ENCODE data around the gene TMEM201. TPM values are rescaled to one million over a fixed set of nuclear protein-coding genes. Genes with fewer than 3 reads are reported as not detected.

Gene TMEM201
- polyA plus RNA-seq, 1 of the 3 experiments (the other 2 are of a cell fraction), result 8.2 TPM

DNA sequence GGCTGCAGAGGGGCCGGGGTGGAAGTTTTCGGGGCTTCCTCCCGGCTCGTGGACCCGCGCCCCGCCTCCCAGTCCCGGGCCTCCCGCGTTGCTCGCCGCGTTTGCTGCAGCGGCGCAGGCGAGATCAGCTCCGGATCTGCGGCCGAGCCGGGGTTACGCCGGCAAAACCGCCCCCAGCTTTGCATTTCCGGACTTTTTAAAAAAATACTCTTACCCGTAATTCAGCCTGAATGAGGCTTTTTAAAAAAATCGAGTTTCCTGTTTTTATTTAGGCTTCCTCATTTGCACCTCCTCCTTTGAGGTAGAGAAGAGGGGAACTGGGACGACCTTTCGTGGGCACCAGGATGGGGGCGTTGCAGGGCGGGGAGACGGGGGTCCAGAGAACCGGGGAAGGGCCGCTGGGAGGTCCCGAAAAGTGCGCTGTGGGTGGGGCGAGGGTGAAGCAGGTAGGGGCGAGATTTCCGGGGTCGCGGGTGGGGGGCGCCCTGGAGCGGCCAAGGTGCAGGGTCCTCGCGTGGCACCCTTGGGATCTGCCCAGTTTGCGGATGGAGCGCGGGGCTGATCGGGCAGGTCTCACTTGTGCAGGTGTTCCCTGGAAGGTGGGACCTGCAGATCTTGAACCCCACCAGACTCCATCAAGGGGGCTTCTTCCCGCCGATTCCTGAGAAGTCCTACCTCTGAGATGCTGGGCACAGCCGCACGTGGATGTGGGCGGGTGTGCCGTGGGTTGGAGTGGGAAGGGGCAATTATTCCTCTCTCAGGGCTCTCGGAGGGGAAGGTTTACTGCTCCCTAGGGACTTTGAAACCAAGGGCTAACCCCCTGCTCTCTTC lies 63.9 kb downstream of the TMEM201 start (continued):
- TF ChIP-seq EZH2phosphoT487 (IDR thresholded peaks at IDR 0.05; ENCODE audit: borderline replicate concordance, low read depth), result no peak

DNA sequence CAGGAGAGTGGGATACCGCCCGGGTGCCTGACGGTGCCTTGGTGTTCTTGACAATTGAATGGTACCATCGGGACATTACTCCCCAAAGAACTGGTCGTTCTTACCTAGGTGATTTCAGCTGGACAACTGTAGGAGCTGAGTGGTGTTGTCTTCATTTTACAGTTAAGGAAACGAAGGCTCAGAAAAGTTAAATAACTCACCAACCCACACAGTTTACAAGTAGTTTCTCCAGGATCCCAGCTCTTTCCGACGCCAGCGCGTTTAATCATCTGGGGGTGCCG lies 64.4 kb downstream of the TMEM201 start:
- TF ChIP-seq TAF1 (IDR thresholded peaks at IDR 0.05; ENCODE audit: borderline replicate concordance, low read depth, low read length) (no peak), EP300 (IDR thresholded peaks at IDR 0.05; ENCODE audit: borderline replicate concordance in 1 of 2, low read depth in 1 of 2, low read length in 1 of 2) (no peak), TCF12 (IDR thresholded peaks at IDR 0.05) (no peak), GATA2 (CRISPR knock-in tag; IDR thresholded peaks at IDR 0.05) (no peak), CHD2 (IDR thresholded peaks at IDR 0.05; ENCODE audit: low read length, partially characterized antibody) (no peak), FOXJ3 (CRISPR knock-in tag; IDR thresholded peaks at IDR 0.05) (no peak), YY1 (IDR thresholded peaks at IDR 0.05; ENCODE audit: low read depth) (no peak), RCOR1 (IDR thresholded peaks at IDR 0.05; ENCODE audit: low read length) (no peak), MXI1 (IDR thresholded peaks at IDR 0.05; ENCODE audit: low read depth, low read length) (no peak), EZH2phosphoT487 (IDR thresholded peaks at IDR 0.05; ENCODE audit: borderline replicate concordance, low read depth) (no peak), NFIC (IDR thresholded peaks at IDR 0.05; ENCODE audit: borderline replicate concordance) (no peak), NRF1 (IDR thresholded peaks at IDR 0.05; ENCODE audit: low read depth, low read length) (no peak), FOSL2 (IDR thresholded peaks at IDR 0.05; ENCODE audit: borderline replicate concordance, low read depth) (no peak), POLR2AphosphoS5 (IDR thresholded peaks at IDR 0.05; ENCODE audit: low read depth, low read length) (no peak)
- TF ChIP-seq, protein P1, sequence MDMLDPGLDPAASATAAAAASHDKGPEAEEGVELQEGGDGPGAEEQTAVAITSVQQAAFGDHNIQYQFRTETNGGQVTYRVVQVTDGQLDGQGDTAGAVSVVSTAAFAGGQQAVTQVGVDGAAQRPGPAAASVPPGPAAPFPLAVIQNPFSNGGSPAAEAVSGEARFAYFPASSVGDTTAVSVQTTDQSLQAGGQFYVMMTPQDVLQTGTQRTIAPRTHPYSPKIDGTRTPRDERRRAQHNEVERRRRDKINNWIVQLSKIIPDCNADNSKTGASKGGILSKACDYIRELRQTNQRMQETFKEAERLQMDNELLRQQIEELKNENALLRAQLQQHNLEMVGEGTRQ (IDR thresholded peaks at IDR 0.05; ENCODE audit: borderline replicate concordance, low read depth, low read length), result no peak
- TF ChIP-seq, protein P2, sequence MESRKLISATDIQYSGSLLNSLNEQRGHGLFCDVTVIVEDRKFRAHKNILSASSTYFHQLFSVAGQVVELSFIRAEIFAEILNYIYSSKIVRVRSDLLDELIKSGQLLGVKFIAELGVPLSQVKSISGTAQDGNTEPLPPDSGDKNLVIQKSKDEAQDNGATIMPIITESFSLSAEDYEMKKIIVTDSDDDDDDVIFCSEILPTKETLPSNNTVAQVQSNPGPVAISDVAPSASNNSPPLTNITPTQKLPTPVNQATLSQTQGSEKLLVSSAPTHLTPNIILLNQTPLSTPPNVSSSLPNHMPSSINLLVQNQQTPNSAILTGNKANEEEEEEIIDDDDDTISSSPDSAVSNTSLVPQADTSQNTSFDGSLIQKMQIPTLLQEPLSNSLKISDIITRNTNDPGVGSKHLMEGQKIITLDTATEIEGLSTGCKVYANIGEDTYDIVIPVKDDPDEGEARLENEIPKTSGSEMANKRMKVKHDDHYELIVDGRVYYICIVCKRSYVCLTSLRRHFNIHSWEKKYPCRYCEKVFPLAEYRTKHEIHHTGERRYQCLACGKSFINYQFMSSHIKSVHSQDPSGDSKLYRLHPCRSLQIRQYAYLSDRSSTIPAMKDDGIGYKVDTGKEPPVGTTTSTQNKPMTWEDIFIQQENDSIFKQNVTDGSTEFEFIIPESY (IDR thresholded peaks at IDR 0.05; ENCODE audit: borderline replicate concordance, low read depth), result no peak
- TF ChIP-seq, protein P3, sequence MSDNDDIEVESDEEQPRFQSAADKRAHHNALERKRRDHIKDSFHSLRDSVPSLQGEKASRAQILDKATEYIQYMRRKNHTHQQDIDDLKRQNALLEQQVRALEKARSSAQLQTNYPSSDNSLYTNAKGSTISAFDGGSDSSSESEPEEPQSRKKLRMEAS (IDR thresholded peaks at IDR 0.05; ENCODE audit: low read depth), result no peak
- TF ChIP-seq, protein P4, sequence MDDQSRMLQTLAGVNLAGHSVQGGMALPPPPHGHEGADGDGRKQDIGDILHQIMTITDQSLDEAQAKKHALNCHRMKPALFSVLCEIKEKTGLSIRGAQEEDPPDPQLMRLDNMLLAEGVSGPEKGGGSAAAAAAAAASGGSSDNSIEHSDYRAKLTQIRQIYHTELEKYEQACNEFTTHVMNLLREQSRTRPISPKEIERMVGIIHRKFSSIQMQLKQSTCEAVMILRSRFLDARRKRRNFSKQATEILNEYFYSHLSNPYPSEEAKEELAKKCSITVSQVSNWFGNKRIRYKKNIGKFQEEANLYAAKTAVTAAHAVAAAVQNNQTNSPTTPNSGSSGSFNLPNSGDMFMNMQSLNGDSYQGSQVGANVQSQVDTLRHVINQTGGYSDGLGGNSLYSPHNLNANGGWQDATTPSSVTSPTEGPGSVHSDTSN (IDR thresholded peaks at IDR 0.05), result no peak
- TF ChIP-seq, protein P5, sequence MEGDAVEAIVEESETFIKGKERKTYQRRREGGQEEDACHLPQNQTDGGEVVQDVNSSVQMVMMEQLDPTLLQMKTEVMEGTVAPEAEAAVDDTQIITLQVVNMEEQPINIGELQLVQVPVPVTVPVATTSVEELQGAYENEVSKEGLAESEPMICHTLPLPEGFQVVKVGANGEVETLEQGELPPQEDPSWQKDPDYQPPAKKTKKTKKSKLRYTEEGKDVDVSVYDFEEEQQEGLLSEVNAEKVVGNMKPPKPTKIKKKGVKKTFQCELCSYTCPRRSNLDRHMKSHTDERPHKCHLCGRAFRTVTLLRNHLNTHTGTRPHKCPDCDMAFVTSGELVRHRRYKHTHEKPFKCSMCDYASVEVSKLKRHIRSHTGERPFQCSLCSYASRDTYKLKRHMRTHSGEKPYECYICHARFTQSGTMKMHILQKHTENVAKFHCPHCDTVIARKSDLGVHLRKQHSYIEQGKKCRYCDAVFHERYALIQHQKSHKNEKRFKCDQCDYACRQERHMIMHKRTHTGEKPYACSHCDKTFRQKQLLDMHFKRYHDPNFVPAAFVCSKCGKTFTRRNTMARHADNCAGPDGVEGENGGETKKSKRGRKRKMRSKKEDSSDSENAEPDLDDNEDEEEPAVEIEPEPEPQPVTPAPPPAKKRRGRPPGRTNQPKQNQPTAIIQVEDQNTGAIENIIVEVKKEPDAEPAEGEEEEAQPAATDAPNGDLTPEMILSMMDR (IDR thresholded peaks at IDR 0.05), result no peak
- Histone ChIP-seq H3F3A (replicated peaks; ENCODE audit: insufficient read depth) (no peaks in the 10 kb centered on the region), H4K20me1 (ENCODE audit: insufficient read depth) (no peaks in the 10 kb centered on the region), H3K9ac (no peak overlapping the region), H3K9me3 (no peaks in the 10 kb centered on the region), H3K4me2 (no peak overlapping the region), H3K36me3 (replicated peaks in 1 of 2; ENCODE audit: control insufficient read depth in 1 of 2, insufficient read depth in 2 of 2, low read length in 1 of 2) (no peaks in the 10 kb centered on the region), H3K27ac (ENCODE audit: low read depth in 2 of 2, low read length in 1 of 2) (no peak overlapping the region), H3K9me2 (no peaks in the 10 kb centered on the region), H3K4me3 (ENCODE audit: low read depth in 2 of 2, low read length in 1 of 2) (no peak overlapping the region), H2AFZ (ENCODE audit: low read depth) (no peak overlapping the region), H3K79me2 (ENCODE audit: insufficient read depth) (no peaks in the 10 kb centered on the region), H3K4me1 (ENCODE audit: control insufficient read depth in 1 of 2, insufficient read depth in 2 of 2, low read depth in 1 of 2, low read length in 1 of 2) (no peaks in the 10 kb centered on the region; a peak in 1 of 4 replicates), H3K27me3 (ENCODE audit: insufficient read depth) (peaks cover 34% of the 10 kb centered on the region)
- POLR2A ChIA-PET, result interaction anchor here (0.7 kb wide), 1 partner anchor 621 kb away, joined by 3 read pairs; no protein-coding TSS in a partner anchor
- no peak for DNase-seq
- 88% methylated on average over 7 of the region's 11 CpGs for WGBS (ENCODE audit: low lambda C conversion rate)
- CTCF ChIA-PET, result interaction anchor here (2.7 kb wide), 1 partner anchor 26 kb away, joined by 20 read pairs; no protein-coding TSS in a partner anchor

Data from SK-N-SH (cell line).